Activated naive CD4-positive, alpha-beta T cell treated with anti-CD3 and anti-CD28 coated beads, Interleukin-2, amount 10 ng/mL, durations not matched to agents 7 days and 5 days (primary cell): ENCODE measurements around the gene STAU1.
A peak's percentile ranks its signal among the peaks of the same experiment; 100 is the strongest.
"Not testable (repeated sequence)": the region's sequence is repeated elsewhere in the genome, so short reads cannot be mapped to it uniquely, and the experiment has no call there.

Experiments used
- CTCF ChIA-PET: fragments of 350-600 bp; sonication (Branson Sonifier 250); formaldehyde crosslinking; loops from one replicate; lab custom pipeline; 2021; ENCODE audit warnings: antibody characterized with exemption; lab: Charles Lee
- DNase-seq: peaks from one replicate; pipeline ENCODE4 v3.0.0-alpha.2; 2020
- H3K27ac Mint-ChIP-seq: one replicate; pipeline ENCODE4 v1.8.0; 2021; ENCODE audit warnings: mild to moderate bottlenecking, moderate library complexity, mixed read lengths
- H3K27me3 Mint-ChIP-seq: one replicate; pipeline ENCODE4 v1.8.0; 2021; ENCODE audit warnings: mild to moderate bottlenecking, mixed read lengths
- H3K36me3 Mint-ChIP-seq: one replicate; pipeline ENCODE4 v1.8.0; 2021; ENCODE audit warnings: mixed read lengths
- H3K4me1 Mint-ChIP-seq: one replicate; pipeline ENCODE4 v1.8.0; 2021; ENCODE audit warnings: mixed read lengths
- H3K4me3 Mint-ChIP-seq: one replicate; pipeline ENCODE4 v1.8.0; 2021; ENCODE audit warnings: mild to moderate bottlenecking, moderate library complexity, mixed read lengths
- H3K9me3 Mint-ChIP-seq: one replicate; pipeline ENCODE4 v1.8.0; 2021; ENCODE audit warnings: mixed read lengths

STAU1 gene

GRCh38 chr20:49140834-49141233, 47.3 kb downstream of the STAU1 start:
- Mint-ChIP-seq H3K4me1 (peaks cover 10% of the 10 kb centered on the region), H3K27me3 (no peaks in the 10 kb centered on the region), H3K4me3 (no peak overlapping the region), H3K9me3 (no peaks in the 10 kb centered on the region), H3K27ac (no peak overlapping the region), H3K36me3 (peaks cover 19% of the 10 kb centered on the region)
- CTCF ChIA-PET, result no interaction called here
- DNase-seq, result no peak

GRCh38 chr20:49140411-49140810, 47.7 kb downstream of the STAU1 start:
- Mint-ChIP-seq H3K36me3 (peaks cover 20% of the 10 kb centered on the region), H3K27ac (no peak overlapping the region), H3K9me3 (no peaks in the 10 kb centered on the region), H3K4me3 (no peak overlapping the region), H3K27me3 (no peaks in the 10 kb centered on the region), H3K4me1 (peaks cover 10% of the 10 kb centered on the region)
- no peak for DNase-seq
- CTCF ChIA-PET, result no interaction called here

GRCh38 chr20:49138431-49138830, 49.7 kb downstream of the STAU1 start:
- H3K27ac Mint-ChIP-seq, result no peak overlapping the region

GRCh38 chr20:49136817-49137571, 51.1 kb downstream of the STAU1 start:
- Mint-ChIP-seq H3K36me3 (peaks cover 30% of the 10 kb centered on the region), H3K27ac (peak overlapping the region; percentile 33), H3K9me3 (no peaks in the 10 kb centered on the region), H3K4me3 (no peak overlapping the region), H3K4me1 (peaks cover 7% of the 10 kb centered on the region), H3K27me3 (no peaks in the 10 kb centered on the region)
- DNase-seq, result no peak
- CTCF ChIA-PET, result interaction anchor here (2.8 kb wide), 1 partner anchor 80 kb away, joined by 15 read pairs; no protein-coding TSS in a partner anchor

More at GRCh38 chr20:49138431-49138830, 49.7 kb downstream of the STAU1 start:
- peaks cover 25% of the 10 kb centered on the region for H3K36me3 Mint-ChIP-seq
- H3K27me3 Mint-ChIP-seq, result no peaks in the 10 kb centered on the region
- H3K4me3 Mint-ChIP-seq, result no peak overlapping the region
- no peak for DNase-seq
- no peaks in the 10 kb centered on the region for H3K9me3 Mint-ChIP-seq
- CTCF ChIA-PET, result interaction anchor here (0.6 to 1.6 kb wide), 6 partner anchors 19 to 107 kb away, joined by 3 read pairs; no protein-coding TSS in a partner anchor
- H3K4me1 Mint-ChIP-seq, result peaks cover 4% of the 10 kb centered on the region

- not testable (repeated sequence) for H3K4me3 Mint-ChIP-seq, H3K9me3 Mint-ChIP-seq, H3K27me3 Mint-ChIP-seq, H3K4me1 Mint-ChIP-seq, DNase-seq
- peak overlapping the region; percentile 15 for H3K27ac Mint-ChIP-seq
- peaks cover 38% of the 10 kb centered on the region for H3K36me3 Mint-ChIP-seq
- CTCF ChIA-PET, result interaction anchor here (2.8 to 3.0 kb wide), 2 partner anchors 82 kb away, joined by 15 to 85 read pairs; partner anchors contain the start of gene DDX27
These were observed 53.3 kb downstream of the STAU1 start for GRCh38 chr20:49134797-49135196.

GRCh38 chr20:49133571-49133970, 54.6 kb downstream of the STAU1 start:
- H3K27me3 Mint-ChIP-seq, result no peaks in the 10 kb centered on the region
- CTCF ChIA-PET, result interaction anchor here (0.7 to 3.0 kb wide), 14 partner anchors 18 to 109 kb away, joined by 3 to 85 read pairs (median 4); partner anchors contain the start of gene DDX27
- H3K36me3 Mint-ChIP-seq, result peaks cover 39% of the 10 kb centered on the region
- H3K4me1 Mint-ChIP-seq, result peaks cover 3% of the 10 kb centered on the region
- no peaks in the 10 kb centered on the region for H3K9me3 Mint-ChIP-seq
- H3K4me3 Mint-ChIP-seq, result no peak overlapping the region
- H3K27ac Mint-ChIP-seq, result no peak overlapping the region
- no peak for DNase-seq

GRCh38 chr20:49132995-49133478, 55.1 kb downstream of the STAU1 start:
- H3K4me3 Mint-ChIP-seq, result no peak overlapping the region
- H3K27ac Mint-ChIP-seq, result no peak overlapping the region
- peaks cover 40% of the 10 kb centered on the region for H3K36me3 Mint-ChIP-seq

GRCh38 chr20:49123982-49124381, 64.2 kb downstream of the STAU1 start:
- CTCF ChIA-PET, result no interaction called here
- Mint-ChIP-seq H3K27me3 (no peaks in the 10 kb centered on the region), H3K9me3 (no peaks in the 10 kb centered on the region), H3K4me3 (no peak overlapping the region), H3K36me3 (peaks cover 53% of the 10 kb centered on the region), H3K4me1 (peaks cover 2% of the 10 kb centered on the region), H3K27ac (peak overlapping the region; percentile 8)
- DNase-seq, result no peak

More at GRCh38 chr20:49132995-49133478, 55.1 kb downstream of the STAU1 start:
- H3K27me3 Mint-ChIP-seq, result no peaks in the 10 kb centered on the region
- no peaks in the 10 kb centered on the region for H3K9me3 Mint-ChIP-seq
- CTCF ChIA-PET, result interaction anchor here (0.7 to 3.0 kb wide), 20 partner anchors 13 to 180 kb away, joined by 3 to 85 read pairs (median 4); partner anchors contain the start of gene DDX27
- peaks cover 3% of the 10 kb centered on the region for H3K4me1 Mint-ChIP-seq
- DNase-seq, result no peak

GRCh38 chr20:49122920-49123319, 65.2 kb downstream of the STAU1 start:
- Mint-ChIP-seq H3K27me3 (no peaks in the 10 kb centered on the region), H3K4me1 (peaks cover 2% of the 10 kb centered on the region), H3K9me3 (no peaks in the 10 kb centered on the region), H3K4me3 (no peak overlapping the region), H3K27ac (no peak overlapping the region), H3K36me3 (peaks cover 61% of the 10 kb centered on the region)
- DNase-seq, result no peak
- CTCF ChIA-PET, result interaction anchor here (1.0 kb wide), 1 partner anchor 67 kb away, joined by 3 read pairs; no protein-coding TSS in a partner anchor

- Mint-ChIP-seq H3K36me3 (peaks cover 64% of the 10 kb centered on the region), H3K4me1 (no peaks in the 10 kb centered on the region), H3K4me3 (no peak overlapping the region), H3K27ac (no peak overlapping the region), H3K9me3 (no peaks in the 10 kb centered on the region), H3K27me3 (no peaks in the 10 kb centered on the region)
- no peak for DNase-seq
- CTCF ChIA-PET, result interaction anchor here (0.6 to 2.4 kb wide), 2 partner anchors 87 to 97 kb away, joined by 3 to 6 read pairs; no protein-coding TSS in a partner anchor
These were observed 68.1 kb downstream of the STAU1 start for GRCh38 chr20:49119988-49120387.

- no peak overlapping the region for H3K4me3 Mint-ChIP-seq
- no peak for DNase-seq
- no peak overlapping the region for H3K27ac Mint-ChIP-seq
- CTCF ChIA-PET, result no interaction called here
- H3K36me3 Mint-ChIP-seq, result peaks cover 61% of the 10 kb centered on the region
- no peaks in the 10 kb centered on the region for H3K9me3 Mint-ChIP-seq
- H3K27me3 Mint-ChIP-seq, result no peaks in the 10 kb centered on the region
- no peaks in the 10 kb centered on the region for H3K4me1 Mint-ChIP-seq
These were observed 69.8 kb downstream of the STAU1 start for GRCh38 chr20:49118307-49118706.

GRCh38 chr20:49115564-49115963, 72.6 kb downstream of the STAU1 start:
- DNase-seq, result no peak
- Mint-ChIP-seq H3K4me1 (no peaks in the 10 kb centered on the region), H3K27me3 (no peaks in the 10 kb centered on the region), H3K4me3 (no peak overlapping the region), H3K9me3 (no peaks in the 10 kb centered on the region), H3K36me3 (peaks cover 62% of the 10 kb centered on the region), H3K27ac (no peak overlapping the region)
- CTCF ChIA-PET, result no interaction called here

- H3K4me3 Mint-ChIP-seq, result no peak overlapping the region
- H3K27me3 Mint-ChIP-seq, result no peaks in the 10 kb centered on the region
- DNase-seq, result no peak
- CTCF ChIA-PET, result no interaction called here
- H3K36me3 Mint-ChIP-seq, result peaks cover 53% of the 10 kb centered on the region
- H3K27ac Mint-ChIP-seq, result no peak overlapping the region
- no peaks in the 10 kb centered on the region for H3K9me3 Mint-ChIP-seq
- H3K4me1 Mint-ChIP-seq, result no peaks in the 10 kb centered on the region
These were observed 75.4 kb downstream of the STAU1 start for GRCh38 chr20:49112596-49113274.
